Heart right ventricle (tissue), 16 donors: ENCODE data around the gene DNMT3A. TPM values are rescaled to one million over a fixed set of nuclear protein-coding genes. Genes with fewer than 3 reads are reported as not detected.

Source experiments
- ATAC-seq, 8 donors: fragments of 200-7000 bp; cut with Tn5 transposase; one replicate each; pipeline ENCODE4 v1.9.1; 2020; ENCODE audit warnings: mild to moderate bottlenecking in 8 of 8, moderate library complexity in 8 of 8, moderate number of reproducible peaks in 1 of 8
- DNase-seq, 2 donors: peaks; one replicate each; pipeline ENCODE4 v3.0.0-alpha.2; 2020
- H3K27ac ChIP-seq, 10 donors: fragments of 200-600 bp; sonication (generic) in 2 of 10; one replicate each; pipeline versions ENCODE4 v1.5.0 to v1.8.0; 2020 to 2022; ENCODE audit warnings: mild to moderate bottlenecking in 3 of 10
- H3K27me3 ChIP-seq, 7 donors: fragments of 200-600 bp; one replicate each; pipeline ENCODE4 v1.8.0; 2021 to 2022; ENCODE audit warnings: mild to moderate bottlenecking in 2 of 7
- H3K36me3 ChIP-seq, 9 donors: fragments of 200-600 bp; sonication (generic) in 1 of 9; one replicate each; pipeline versions ENCODE4 v1.5.0 to v1.8.0; 2020 to 2022; ENCODE audit warnings: mild to moderate bottlenecking in 2 of 9
- H3K4me1 ChIP-seq, 9 donors: fragments of 200-600 bp; sonication (generic) in 1 of 9; one replicate each; pipeline versions ENCODE4 v1.5.0 to v1.8.0; 2020 to 2022; ENCODE audit warnings: mild to moderate bottlenecking in 4 of 9
- H3K4me3 ChIP-seq, 10 donors: fragments of 200-600 bp; sonication (generic) in 2 of 10; one replicate each; pipeline versions ENCODE4 v1.5.0 to v1.8.0; 2020 to 2022; ENCODE audit warnings: mild to moderate bottlenecking in 7 of 10, moderate library complexity in 2 of 10
- H3K9me3 ChIP-seq, 11 donors: fragments of 200-600 bp in 10 of 11; sonication (generic) in 2 of 11; one replicate each; pipeline versions ENCODE4 v1.5.0 to v1.8.0; 2013 to 2022; ENCODE audit warnings: mild to moderate bottlenecking in 2 of 11, control low read depth in 1 of 11, moderate library complexity in 1 of 11
- WGBS, 2 donors: extraction: QIAGEN DNeasy Blood & Tissue Kit; methylation state at CpG; one replicate each; pipeline ENCODE4 v1.1.7; 2013; ENCODE audit warnings: inconsistent platforms in 1 of 2; 5-methylcytosine and 5-hydroxymethylcytosine counted together
- intact Hi-C, 10 donors: fragments of 100-400 bp; cut with DNase I; formaldehyde crosslinking; loops; one replicate each; pipeline versions ENCODE4 v1.11.1 to v1.14.2; 2022
- polyA plus RNA-seq, 2 donors: library from polyadenylated mRNA; stranded (reverse); fragments of 200-250 nt; gene quantifications; one replicate each; pipeline ENCODE4 v1.2.3, GENCODE V29; 2013
- total RNA-seq, 10 donors: library from RNA; stranded (reverse); fragmentation: NEBNext Ultra II Directional in 3 of 10; extraction: Animal tissue kit (Norgen Biotek cat#: 25700) in 3 of 10; gene quantifications; one replicate each; pipeline versions ENCODE4 v1.2.1 to v1.2.4, GENCODE V29; 2021 to 2023
- TF ChIP-seq, protein P1 (sequence below), 9 donors: fragments of 200-600 bp; sonication (generic) in 2 of 9; IDR thresholded peaks; one replicate each; pipeline versions ENCODE4 v1.5.0 to v1.8.0; 2021 to 2022; ENCODE audit warnings: antibody characterized with exemption in 9 of 9, mild to moderate bottlenecking in 5 of 9, moderate library complexity in 1 of 9
- donor health status: Arrhythmogenic right ventricular cardiomyopathy.
- donor health status: ischemic (EF 13 %, LVEDD 7.1; RV severe dilation, severe dysfunction).
- donor health status: healthy with polysubstance abuse.
- donor health status: DM: no; HTN: yes; CAD: no.
- donor health status: DM: no; HTN: no; CAD: no.
- donor health status: ischemic (EF 25% LVEDD 6.9; RV normal size, moderate dysfunction).
- donor health status: ischemic (EF 25% LVEDD 5.7; RV mildly dilated, moderate dysfunction).
- donor health status: healthy.
- donor health status: DM: yes; HTN: yes; CAD: no.
- donor health status: Ischemic cardiomyopathy.
- donor health status: ischemic (EF 35%, LVEDD 5.7; RV mildly dilated, moderate dysfunction).
- donor health status: nonischemic (EF 11% LVEDD 7.7; RV severe dilation, severe dysfunction).
- donor health status: DM: yes; HTN: yes; CAD: no.
- donor health status: PGD.
- donor health status: ischemic (EF 29% LVEDD 5.4; RV normal size, mild dysfunction).
- donor health status: nonischemic (EF 23%, LVEDD 6.1; RV moderate dilation, normal function).

DNMT3A gene
- total and polyA plus RNA-seq, 12 donors, result 4.7 to 23.7 (median 19.3) TPM

DNA sequence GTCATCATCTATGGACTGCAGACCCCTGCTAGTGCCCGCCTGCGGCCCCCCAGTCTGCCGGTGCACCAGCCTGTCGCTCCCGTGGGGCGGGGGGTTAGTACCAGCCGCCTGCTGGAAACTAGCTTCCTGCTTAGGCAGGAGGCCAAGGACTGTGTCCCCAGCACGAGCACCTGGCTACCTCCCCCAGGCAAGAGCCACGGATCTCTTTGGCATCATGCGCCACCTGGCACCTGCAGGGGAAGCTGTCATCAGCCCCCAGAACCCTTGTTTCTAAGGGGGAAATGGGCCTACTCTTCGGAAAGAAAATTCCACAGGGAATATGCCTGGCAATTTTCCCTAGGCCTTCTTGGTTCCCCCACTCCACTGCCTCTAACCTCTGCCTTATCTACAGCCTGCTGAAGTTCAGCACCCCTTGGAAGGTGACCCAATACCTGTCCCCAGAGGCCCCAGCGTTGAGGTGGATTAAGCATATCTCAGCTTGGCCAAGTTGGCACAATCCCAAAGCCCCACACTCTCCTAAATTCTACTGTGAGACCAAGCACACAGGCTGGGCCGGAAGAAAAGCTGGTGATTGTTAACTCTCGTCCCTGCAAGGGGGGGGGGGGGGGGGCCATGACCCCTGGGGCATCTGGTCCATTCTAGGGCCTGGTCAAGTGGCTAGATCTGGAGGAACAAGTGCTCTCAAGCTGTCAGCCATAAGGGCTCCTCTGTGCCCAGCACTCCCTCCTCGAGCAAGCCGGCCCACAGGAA, 111.4 kb downstream of the DNMT3A start:
- Histone ChIP-seq H3K4me3 (no peak overlapping the region), H3K36me3 (peaks cover 0 to 44% (median 24%) of the 10 kb centered on the region in 9 donors), H3K27me3 (no peaks in the 10 kb centered on the region), H3K4me1 (peaks cover 6 to 30% (median 24%) of the 10 kb centered on the region in 9 donors), H3K9me3 (no peaks in the 10 kb centered on the region), H3K27ac (peak overlapping the region in 2 of 10 donors; percentile 52 to 58)
- TF ChIP-seq, protein P1, sequence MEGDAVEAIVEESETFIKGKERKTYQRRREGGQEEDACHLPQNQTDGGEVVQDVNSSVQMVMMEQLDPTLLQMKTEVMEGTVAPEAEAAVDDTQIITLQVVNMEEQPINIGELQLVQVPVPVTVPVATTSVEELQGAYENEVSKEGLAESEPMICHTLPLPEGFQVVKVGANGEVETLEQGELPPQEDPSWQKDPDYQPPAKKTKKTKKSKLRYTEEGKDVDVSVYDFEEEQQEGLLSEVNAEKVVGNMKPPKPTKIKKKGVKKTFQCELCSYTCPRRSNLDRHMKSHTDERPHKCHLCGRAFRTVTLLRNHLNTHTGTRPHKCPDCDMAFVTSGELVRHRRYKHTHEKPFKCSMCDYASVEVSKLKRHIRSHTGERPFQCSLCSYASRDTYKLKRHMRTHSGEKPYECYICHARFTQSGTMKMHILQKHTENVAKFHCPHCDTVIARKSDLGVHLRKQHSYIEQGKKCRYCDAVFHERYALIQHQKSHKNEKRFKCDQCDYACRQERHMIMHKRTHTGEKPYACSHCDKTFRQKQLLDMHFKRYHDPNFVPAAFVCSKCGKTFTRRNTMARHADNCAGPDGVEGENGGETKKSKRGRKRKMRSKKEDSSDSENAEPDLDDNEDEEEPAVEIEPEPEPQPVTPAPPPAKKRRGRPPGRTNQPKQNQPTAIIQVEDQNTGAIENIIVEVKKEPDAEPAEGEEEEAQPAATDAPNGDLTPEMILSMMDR (IDR thresholded peaks at IDR 0.05), result no peak
- WGBS, 2 donors, result 48 to 57% methylated on average over 16 of the region's 16 CpGs
- ATAC-seq (peak in 3 of 8 donors; percentile 5 to 42 (median 15)), DNase-seq (no peak)
- intact Hi-C loops, result no loop called here

DNA sequence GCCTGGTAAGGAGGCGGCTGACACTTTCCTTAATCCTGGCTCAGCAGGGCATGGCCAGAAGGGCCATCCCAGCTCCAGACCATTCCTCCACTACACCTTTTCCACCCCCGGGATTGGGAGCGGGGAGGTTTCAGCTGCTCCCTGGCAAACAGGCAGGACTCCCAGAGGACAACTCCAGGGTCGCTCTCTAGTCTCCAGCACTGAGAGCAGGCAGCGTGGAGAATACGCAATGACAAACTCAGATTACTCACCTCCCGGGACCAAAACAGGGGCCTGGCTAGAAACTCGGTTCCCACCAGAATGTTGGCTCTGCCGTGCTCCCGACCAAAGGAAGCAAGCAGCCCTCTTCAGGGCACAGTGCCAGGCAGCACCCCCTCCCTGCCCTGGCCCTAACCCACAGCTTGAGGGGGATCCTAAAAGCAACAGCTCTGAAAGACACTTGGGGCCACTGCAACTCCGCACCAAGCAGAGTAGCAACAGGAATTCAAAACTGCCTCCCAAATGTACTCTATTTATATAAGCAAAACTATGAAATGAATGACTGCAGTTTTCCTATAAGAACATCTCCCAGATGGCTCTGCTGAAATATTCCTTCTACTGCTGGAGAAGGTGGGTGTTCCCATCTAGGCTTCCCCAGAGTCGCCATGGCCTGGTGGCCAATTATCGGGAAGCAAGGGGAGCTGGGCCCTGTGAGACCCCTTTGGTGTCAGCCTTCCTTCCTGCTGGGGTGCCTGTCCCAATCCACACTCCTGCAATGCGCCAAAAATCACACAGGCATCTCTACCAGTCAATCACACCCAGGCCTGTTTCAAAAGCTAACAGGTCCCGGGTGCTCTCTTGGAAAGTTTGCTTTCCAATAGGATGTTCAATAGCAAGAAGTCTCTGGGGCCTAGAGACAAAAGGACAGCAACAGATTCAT, 112.2 kb downstream of the DNMT3A start:
- Histone ChIP-seq H3K9me3 (no peaks in the 10 kb centered on the region), H3K4me1 (peaks cover 6 to 30% (median 24%) of the 10 kb centered on the region in 9 donors), H3K27ac (peak overlapping the region in 8 of 10 donors; percentile 10 to 58 (median 46)), H3K36me3 (peaks cover 0 to 36% (median 19%) of the 10 kb centered on the region in 9 donors), H3K27me3 (no peaks in the 10 kb centered on the region), H3K4me3 (no peak overlapping the region)
- DNase-seq, result no peak
- TF ChIP-seq, protein P1 (IDR thresholded peaks at IDR 0.05), result no peak
- intact Hi-C loops, result no loop called here
- 49 to 51% methylated on average over 15 of the region's 15 CpGs for WGBS, 2 donors
- ATAC-seq, result peak in 7 of 8 donors; percentile 19 to 60 (median 30)

DNA sequence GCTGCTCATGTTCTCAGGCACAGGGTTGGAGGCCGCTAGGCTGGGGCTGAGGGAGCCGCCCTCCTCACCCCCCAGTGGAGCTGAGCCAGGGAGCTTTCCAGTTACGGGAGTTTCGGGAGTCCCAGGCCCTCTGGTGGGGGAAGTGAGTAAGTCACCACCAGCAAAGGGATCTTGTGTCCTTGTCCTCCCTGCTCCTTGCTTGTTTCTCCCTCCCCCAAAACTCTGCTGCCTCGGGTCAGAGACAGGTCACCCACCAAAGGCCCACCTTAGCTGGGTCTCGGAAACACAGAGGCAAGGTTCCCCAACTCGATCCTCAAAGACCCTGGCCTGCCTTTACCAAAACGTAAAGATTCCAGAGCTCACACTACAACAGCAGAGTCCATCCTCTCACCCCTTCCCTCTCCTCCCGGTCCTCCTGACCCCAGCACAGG, 112.9 kb downstream of the DNMT3A start:
- Histone ChIP-seq H3K9me3 (no peaks in the 10 kb centered on the region), H3K27ac (peak overlapping the region in 8 of 10 donors; percentile 10 to 58 (median 46)), H3K36me3 (peaks cover 0 to 29% (median 14%) of the 10 kb centered on the region in 9 donors), H3K27me3 (no peaks in the 10 kb centered on the region), H3K4me3 (no peak overlapping the region), H3K4me1 (peaks cover 6 to 30% (median 24%) of the 10 kb centered on the region in 9 donors)
- intact Hi-C loops, result no loop called here
- WGBS, 2 donors, result 14 to 15% methylated on average over 9 of the region's 9 CpGs
- DNase-seq (peak; percentile 74 to 81), ATAC-seq (peak; percentile 74 to 91 (median 86))
- TF ChIP-seq, protein P1 (IDR thresholded peaks at IDR 0.05), result peak; percentile 47 to 80 (median 72)

DNA sequence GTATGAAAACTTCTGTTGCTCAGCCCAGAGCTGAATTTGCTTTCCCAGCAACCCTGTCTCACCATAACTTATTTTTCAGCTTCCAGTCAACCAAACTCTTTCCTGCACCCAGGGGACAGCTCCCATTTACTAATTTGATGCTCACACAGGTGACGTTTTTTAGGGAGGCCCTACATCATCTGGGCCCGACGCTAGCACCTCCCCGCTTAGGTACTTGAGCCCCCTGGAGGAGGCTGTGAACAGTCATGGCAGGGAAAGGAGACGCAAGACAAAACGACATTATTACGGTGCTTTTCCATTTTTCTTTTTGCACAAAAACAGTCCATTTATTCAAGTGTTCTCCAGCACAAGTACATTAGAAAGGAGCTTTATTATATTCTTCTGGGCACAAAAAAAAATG, 114.1 kb downstream of the DNMT3A start:
- no peak overlapping the region for H3K4me3 ChIP-seq
- 85 to 89% methylated on average over 7 of the region's 7 CpGs for WGBS, 2 donors
- H3K4me1 ChIP-seq, result peaks cover 6 to 30% (median 24%) of the 10 kb centered on the region in 9 donors
- H3K36me3 ChIP-seq, result peaks cover 0 to 16% (median 6%) of the 10 kb centered on the region in 9 donors
- DNase-seq, result no peak
- ATAC-seq, result no peak
- TF ChIP-seq, protein P1 (IDR thresholded peaks at IDR 0.05), result no peak
- intact Hi-C loops, result no loop called here
- no peak overlapping the region for H3K27ac ChIP-seq
- no peaks in the 10 kb centered on the region for H3K9me3 ChIP-seq
- H3K27me3 ChIP-seq, result no peaks in the 10 kb centered on the region
